GM12892 (cell line): ENCODE measurements around the gene PLOD2.

Experiments
- POLR2A ChIP-seq: IDR thresholded peaks from 2 replicates; pipeline ENCODE4 v1.6.1; 2011; ENCODE audit warnings: low read depth, low read length, control low read depth
- POLR2AphosphoS5 ChIP-seq: IDR thresholded peaks from 2 replicates; pipeline ENCODE4 v1.6.1; 2011; ENCODE audit warnings: low read depth, low read length, control low read depth

- TF ChIP-seq POLR2A (no peak), POLR2AphosphoS5 (no peak)
Measured at GRCh38 chr3:146091397-146091796, 69.6 kb downstream of the PLOD2 start.
